GM12878 (cell line): Measurements from ENCODE around the gene YAE1.

ENCODE experiments used
- BHLHE40 ChIP-seq, 2 experiments: fragments of 450-650 bp in 1 of 2; IDR thresholded peaks; 2 replicates each; pipeline ENCODE4 v1.6.1; 2011 to 2017; ENCODE audit warnings: low read depth in 2 of 2, borderline replicate concordance in 1 of 2, improper control_type of control experiment in 1 of 2, low read length in 1 of 2, mild to moderate bottlenecking in 1 of 2
- CEBPB ChIP-seq, 2 experiments: fragments of 150-350 bp in 1 of 2; IDR thresholded peaks; 2 replicates each; pipeline ENCODE4 v1.6.1; 2012 to 2014; ENCODE audit warnings: low read depth in 2 of 2, low read length in 2 of 2, borderline replicate concordance in 1 of 2, inconsistent platforms in 1 of 2
- FOXK2 ChIP-seq: fragments of 450-650 bp; IDR thresholded peaks from 2 replicates; pipeline ENCODE4 v1.6.1; 2017; ENCODE audit warnings: mild to moderate bottlenecking, moderate library complexity
- HDAC6 ChIP-seq: fragments of 200-600 bp; sonication (generic); IDR thresholded peaks from one replicate; pipeline ENCODE4 v1.8.0; 2017; ENCODE audit warnings: antibody characterized with exemption; ENCODE audit not compliant: unreplicated experiment
- IKZF1 ChIP-seq: fragments of 450-650 bp; conservative IDR thresholded peaks from 2 replicates; pipeline ENCODE4 v1.6.1; 2017; ENCODE audit warnings: antibody characterized with exemption, mild to moderate bottlenecking
- NR2C1 ChIP-seq: fragments of 450-650 bp; IDR thresholded peaks from 2 replicates; pipeline ENCODE4 v1.6.1; 2017; ENCODE audit warnings: antibody characterized with exemption, mild to moderate bottlenecking, moderate library complexity
- SUZ12 ChIP-seq: fragments of 200-600 bp; sonication (generic); IDR thresholded peaks from one replicate; pipeline ENCODE4 v1.6.1; 2018; ENCODE audit warnings: antibody characterized with exemption, mild to moderate bottlenecking; ENCODE audit not compliant: unreplicated experiment
- YBX1 ChIP-seq: fragments of 450-650 bp; IDR thresholded peaks from 2 replicates; pipeline ENCODE4 v1.6.1; 2016; ENCODE audit warnings: antibody characterized with exemption
- ZNF207 ChIP-seq: fragments of 450-650 bp; IDR thresholded peaks from 2 replicates; pipeline ENCODE4 v1.6.1; 2014; ENCODE audit warnings: antibody characterized with exemption, mild to moderate bottlenecking, borderline replicate concordance
- TF ChIP-seq, protein P1 (sequence below), 3 experiments: IDR thresholded peaks in 2 of 3; conservative IDR thresholded peaks in 1 of 3; 2 replicates each; pipeline ENCODE4 v1.5.1; 2011; ENCODE audit warnings: low read depth in 3 of 3, low read length in 3 of 3, mild to moderate bottlenecking in 3 of 3, control low read depth in 2 of 3, moderate library complexity in 2 of 3, inconsistent platforms in 1 of 3, mixed read lengths in 1 of 3; ENCODE audit not compliant: control insufficient read depth in 2 of 3, insufficient read depth in 1 of 3; ENCODE audit errors: extremely low read depth in 1 of 3
- TF ChIP-seq, protein P2 (sequence below): fragments of 450-650 bp; IDR thresholded peaks from 2 replicates; pipeline ENCODE4 v1.6.1; 2016; ENCODE audit warnings: mild to moderate bottlenecking, moderate library complexity, borderline replicate concordance

DNA sequence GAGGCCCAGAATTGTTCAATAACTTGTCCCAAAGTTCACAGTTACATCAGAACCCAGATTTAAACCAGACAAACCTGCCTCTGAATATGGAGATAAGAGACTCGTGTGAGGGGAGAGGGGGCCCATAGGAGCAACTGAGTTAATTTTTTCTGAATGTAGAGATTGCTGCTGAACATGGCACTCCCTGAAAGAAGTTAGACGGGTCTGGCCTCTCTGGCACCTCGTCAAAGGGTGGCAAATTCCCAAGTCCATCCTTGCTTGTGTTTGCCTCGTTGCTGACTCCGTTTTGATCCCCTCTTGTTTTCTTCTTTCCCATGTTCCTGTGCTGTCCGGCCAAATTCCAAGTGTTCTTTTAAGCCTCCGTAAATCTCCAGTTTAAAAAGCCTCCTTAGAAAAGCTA is 35.2 kb upstream of the YAE1 start:
- TF ChIP-seq, protein P1, sequence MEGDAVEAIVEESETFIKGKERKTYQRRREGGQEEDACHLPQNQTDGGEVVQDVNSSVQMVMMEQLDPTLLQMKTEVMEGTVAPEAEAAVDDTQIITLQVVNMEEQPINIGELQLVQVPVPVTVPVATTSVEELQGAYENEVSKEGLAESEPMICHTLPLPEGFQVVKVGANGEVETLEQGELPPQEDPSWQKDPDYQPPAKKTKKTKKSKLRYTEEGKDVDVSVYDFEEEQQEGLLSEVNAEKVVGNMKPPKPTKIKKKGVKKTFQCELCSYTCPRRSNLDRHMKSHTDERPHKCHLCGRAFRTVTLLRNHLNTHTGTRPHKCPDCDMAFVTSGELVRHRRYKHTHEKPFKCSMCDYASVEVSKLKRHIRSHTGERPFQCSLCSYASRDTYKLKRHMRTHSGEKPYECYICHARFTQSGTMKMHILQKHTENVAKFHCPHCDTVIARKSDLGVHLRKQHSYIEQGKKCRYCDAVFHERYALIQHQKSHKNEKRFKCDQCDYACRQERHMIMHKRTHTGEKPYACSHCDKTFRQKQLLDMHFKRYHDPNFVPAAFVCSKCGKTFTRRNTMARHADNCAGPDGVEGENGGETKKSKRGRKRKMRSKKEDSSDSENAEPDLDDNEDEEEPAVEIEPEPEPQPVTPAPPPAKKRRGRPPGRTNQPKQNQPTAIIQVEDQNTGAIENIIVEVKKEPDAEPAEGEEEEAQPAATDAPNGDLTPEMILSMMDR (IDR thresholded peaks at IDR 0.05 in 2 of 3, conservative IDR thresholded peaks at IDR 0.05 in 1 of 3; ENCODE audit: control insufficient read depth in 2 of 3, extremely low read depth in 1 of 3, insufficient read depth in 1 of 3, low read depth in 3 of 3, low read length in 3 of 3): no peak
- TF ChIP-seq BHLHE40 (IDR thresholded peaks at IDR 0.05; ENCODE audit: borderline replicate concordance in 1 of 2, low read depth in 2 of 2, low read length in 1 of 2) (no peak), SUZ12 (no peak), IKZF1 (no peak), HDAC6 (no peak), FOXK2 (no peak), ZNF207 (no peak), NR2C1 (no peak), YBX1 (no peak), CEBPB (IDR thresholded peaks at IDR 0.05; ENCODE audit: borderline replicate concordance in 1 of 2, low read depth in 2 of 2, low read length in 2 of 2) (no peak)
- TF ChIP-seq, protein P2, sequence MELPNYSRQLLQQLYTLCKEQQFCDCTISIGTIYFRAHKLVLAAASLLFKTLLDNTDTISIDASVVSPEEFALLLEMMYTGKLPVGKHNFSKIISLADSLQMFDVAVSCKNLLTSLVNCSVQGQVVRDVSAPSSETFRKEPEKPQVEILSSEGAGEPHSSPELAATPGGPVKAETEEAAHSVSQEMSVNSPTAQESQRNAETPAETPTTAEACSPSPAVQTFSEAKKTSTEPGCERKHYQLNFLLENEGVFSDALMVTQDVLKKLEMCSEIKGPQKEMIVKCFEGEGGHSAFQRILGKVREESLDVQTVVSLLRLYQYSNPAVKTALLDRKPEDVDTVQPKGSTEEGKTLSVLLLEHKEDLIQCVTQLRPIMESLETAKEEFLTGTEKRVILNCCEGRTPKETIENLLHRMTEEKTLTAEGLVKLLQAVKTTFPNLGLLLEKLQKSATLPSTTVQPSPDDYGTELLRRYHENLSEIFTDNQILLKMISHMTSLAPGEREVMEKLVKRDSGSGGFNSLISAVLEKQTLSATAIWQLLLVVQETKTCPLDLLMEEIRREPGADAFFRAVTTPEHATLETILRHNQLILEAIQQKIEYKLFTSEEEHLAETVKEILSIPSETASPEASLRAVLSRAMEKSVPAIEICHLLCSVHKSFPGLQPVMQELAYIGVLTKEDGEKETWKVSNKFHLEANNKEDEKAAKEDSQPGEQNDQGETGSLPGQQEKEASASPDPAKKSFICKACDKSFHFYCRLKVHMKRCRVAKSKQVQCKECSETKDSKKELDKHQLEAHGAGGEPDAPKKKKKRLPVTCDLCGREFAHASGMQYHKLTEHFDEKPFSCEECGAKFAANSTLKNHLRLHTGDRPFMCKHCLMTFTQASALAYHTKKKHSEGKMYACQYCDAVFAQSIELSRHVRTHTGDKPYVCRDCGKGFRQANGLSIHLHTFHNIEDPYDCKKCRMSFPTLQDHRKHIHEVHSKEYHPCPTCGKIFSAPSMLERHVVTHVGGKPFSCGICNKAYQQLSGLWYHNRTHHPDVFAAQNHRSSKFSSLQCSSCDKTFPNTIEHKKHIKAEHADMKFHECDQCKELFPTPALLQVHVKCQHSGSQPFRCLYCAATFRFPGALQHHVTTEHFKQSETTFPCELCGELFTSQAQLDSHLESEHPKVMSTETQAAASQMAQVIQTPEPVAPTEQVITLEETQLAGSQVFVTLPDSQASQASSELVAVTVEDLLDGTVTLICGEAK: no peak
